Ramos (cell line): Measurements from ENCODE around the gene RAB11FIP3.

Experiments used
- in situ Hi-C: fragments of 300-500 bp; cut with MboI; formaldehyde crosslinking; loops from one replicate; pipeline ENCODE4 v1.14.3; 2022; ENCODE audit warnings: low sequenced_read_pairs; ENCODE audit not compliant: unreplicated experiment

RAB11FIP3 gene

GRCh38 chr16:546909-547770 is 121.7 kb downstream of the RAB11FIP3 start:
- in situ Hi-C loops: no loop called here

DNA sequence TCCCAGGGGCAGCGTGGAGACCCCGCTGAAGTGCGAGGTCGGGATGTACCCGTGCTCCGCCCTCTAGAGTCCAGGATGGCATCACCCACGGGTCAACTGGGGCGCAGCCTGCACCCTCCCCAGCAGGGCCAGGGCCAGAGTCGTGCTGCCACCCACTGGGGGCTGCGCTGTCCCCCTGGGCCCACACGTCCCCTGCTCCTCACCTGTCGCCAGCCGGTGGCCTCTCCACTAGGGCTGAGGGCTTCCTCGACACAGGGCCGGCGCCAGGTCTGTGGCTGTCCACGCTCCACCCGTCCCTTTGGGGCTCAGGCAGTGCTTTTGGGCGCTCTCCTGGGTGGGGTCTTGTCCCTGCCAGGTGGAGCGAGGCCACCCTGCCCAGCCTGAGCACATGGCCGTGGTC is 123.1 kb downstream of the RAB11FIP3 start:
- in situ Hi-C loops: no loop called here

- in situ Hi-C loops: no loop called here
Measured at GRCh38 chr16:549544-550263, 124.3 kb downstream of the RAB11FIP3 start.

DNA sequence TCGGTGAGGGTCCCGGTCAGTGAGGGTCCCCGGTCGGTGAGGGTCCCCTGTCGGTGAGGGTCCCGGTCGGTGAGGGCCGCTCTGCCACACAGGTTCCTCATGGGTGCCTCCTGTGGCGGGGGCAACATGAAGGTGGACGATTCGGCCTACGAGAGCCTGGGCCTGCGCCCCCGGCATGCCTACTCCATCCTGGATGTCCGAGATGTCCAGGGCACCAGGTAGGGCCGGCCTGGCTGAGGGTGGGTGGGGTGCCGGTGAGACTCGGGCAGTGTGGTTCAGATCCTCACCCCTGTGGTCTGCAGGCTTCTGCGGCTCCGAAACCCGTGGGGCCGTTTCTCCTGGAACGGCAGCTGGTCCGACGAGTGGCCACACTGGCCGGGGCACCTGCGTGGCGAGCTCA is 125.8 kb downstream of the RAB11FIP3 start:
- in situ Hi-C loops: no loop called here

DNA sequence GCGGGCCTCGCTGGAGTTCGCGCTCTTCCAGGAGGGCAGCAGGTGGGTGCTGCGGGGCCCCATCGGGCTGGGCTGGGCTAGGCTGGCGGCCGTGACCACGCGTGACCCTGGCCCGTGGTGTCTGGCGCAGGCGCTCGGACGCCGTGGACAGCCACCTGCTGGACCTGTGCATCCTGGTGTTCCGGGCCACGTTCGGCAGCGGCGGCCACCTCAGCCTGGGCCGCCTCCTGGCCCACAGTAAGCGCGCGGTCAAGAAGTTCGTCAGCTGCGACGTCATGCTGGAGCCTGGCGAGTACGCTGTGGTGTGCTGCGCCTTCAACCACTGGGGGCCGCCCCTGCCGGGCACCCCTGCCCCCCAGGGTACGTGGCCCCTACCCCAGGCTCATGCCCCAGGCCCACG is 126.7 kb downstream of the RAB11FIP3 start:
- in situ Hi-C loops: no loop called here

GRCh38 chr16:553601-554296 is 128.3 kb downstream of the RAB11FIP3 start:
- in situ Hi-C loops: no loop called here

DNA sequence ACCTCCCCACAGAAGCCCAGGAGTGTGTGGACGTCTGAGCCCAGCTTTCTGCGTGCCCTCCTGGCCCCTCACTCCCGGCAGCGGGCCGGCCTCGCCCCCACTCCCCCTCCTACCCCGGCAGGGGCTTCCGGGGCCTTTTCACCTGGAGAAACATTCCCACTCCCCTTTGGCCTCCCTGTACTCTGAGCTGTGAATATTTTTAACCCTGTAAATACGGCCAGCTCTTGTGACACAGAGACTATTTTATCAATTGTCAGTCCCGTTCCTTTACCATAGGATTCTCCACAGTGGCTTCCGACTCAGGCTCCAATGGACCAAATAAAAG is 128.8 kb downstream of the RAB11FIP3 start:
- in situ Hi-C loops: no loop called here

DNA sequence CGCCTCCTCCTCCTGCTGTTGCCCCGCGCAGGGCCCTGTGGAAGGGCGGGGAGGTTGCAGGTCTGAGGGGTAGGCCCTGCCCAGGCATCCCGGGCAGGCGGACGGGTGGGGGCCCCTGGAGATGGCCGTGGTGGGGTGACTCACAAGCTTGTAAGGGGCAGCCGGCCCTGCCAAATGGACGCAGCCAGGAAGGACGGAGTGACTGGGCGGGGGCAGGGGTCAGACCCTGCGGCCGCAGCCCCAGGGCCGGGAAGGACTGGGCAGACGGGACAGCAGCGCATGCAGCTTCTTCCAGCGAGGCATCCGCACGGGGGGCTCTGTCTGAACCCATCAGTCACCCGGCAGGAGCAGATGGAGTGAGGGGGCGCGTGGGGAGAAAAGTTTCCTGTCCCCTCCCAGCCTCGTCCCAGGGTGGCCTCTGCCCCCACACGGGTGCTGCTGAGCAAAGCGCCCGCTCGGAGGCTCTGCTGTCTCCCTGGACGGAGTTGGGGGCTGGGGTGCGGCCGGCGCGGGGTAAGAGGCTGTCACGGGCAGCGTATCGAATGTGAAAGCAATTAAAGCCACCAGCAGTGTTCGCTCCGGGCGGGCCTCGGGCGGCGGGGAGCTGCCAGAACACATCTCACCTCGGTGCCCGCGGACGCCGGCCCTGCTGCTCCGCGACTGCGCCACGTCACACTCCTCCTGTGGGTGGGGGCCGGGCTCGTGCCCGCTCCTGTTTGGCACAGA is 129.4 kb downstream of the RAB11FIP3 start:
- in situ Hi-C loops: no loop called here

DNA sequence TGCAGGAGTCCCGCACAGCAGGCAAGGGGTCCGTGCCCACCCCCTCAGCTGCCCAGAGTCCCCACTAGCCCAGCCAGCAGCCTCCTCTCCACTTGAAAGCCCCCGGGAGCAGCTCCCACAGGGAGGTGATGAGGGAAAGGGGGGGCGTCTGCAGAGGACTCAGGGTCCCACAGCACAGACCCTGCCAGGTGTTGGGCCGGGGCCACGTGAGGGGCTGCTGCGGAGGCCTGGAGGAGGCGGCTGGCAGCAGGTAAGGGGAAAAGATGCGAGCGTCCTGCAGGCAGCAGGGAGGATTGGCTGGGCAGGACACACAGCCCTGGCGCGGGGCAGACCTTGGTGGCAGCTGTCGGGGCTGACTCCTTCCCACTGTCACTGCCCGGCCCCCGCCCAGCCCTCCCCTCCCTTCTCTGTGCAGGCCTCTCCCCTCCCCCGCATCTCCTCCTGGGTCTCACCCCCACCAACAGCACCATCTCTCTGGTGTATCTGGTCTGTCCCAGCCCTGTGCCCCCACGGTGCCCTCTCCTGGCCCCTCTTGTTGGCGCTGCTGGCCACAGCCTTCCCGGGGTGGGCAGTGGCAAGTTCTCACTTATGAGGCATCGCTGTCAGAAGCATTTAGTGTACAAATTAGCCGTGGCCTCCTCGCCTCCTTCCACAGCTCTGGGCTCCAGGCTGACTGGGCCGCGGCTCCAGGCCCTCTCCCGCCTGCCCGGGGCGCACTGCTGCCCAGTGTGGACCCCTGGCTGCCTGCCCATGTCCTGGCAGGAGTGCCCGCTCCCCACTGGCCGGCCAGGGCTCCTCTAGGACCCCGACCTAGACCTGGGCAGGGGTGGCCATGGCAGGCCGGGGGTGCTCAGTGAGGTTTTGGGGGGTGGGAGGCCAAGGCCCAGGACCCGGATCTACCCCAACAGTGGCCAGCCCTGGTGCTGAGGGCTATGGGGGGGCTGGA is 130.4 kb downstream of the RAB11FIP3 start:
- in situ Hi-C loops: no loop called here

GRCh38 chr16:556474-557173 is 131.2 kb downstream of the RAB11FIP3 start:
- in situ Hi-C loops: no loop called here

- in situ Hi-C loops: no loop called here
Measured at GRCh38 chr16:557463-558297, 132.2 kb downstream of the RAB11FIP3 start.

DNA sequence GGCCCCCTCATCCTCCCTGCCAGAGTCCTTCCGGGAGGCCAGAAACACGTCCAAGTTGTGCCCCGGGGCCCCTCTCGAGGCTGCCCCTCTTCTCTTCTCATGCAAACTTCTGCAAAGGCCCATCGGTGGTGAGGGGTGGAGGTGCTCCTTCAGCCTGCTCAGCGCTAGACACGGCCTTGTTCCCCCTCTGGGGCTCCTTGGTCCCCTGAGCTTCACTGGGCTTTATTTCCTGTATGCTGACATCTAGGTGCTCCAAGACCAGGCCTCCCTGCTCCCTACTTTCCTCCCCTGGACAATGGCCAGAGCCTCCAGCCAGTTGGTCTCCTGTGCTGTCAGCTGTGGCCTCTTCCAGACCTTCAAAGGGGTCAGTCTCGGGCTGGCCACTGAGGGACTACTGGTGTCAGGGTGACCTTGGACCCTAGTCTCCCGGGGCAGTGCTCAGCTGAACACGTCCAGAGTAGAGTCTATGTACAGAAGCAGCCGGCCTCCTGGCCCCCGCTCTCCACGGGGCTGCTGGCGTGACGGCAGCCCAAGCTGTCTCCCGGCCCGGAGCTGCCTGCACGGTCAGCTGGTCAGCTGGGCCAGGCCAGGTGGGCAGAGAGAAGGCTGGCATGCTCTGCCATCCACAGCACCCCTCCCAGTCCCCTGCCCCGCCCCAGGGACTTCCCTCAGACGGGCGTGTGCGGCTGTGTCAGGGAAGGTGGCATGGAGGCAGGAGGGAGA is 133.0 kb downstream of the RAB11FIP3 start:
- in situ Hi-C loops: no loop called here

DNA sequence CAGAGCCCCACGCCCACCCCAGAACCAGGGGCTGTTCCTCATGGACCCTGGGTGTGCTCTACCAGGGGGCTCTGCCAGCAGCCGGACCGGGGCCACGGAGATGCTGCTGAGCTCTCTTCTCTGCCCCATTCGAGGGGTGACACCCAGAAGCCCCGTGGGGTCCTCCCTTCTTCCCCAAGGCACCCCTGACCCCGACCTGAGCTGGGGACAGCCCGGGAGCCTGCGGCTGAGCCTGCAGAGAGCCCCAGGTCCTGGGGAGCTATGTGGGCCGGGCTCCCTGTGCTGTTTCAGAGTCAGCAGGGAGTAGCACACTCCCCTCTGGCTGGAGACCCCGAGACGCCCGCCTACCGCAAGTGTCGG is 133.6 kb downstream of the RAB11FIP3 start:
- in situ Hi-C loops: no loop called here

DNA sequence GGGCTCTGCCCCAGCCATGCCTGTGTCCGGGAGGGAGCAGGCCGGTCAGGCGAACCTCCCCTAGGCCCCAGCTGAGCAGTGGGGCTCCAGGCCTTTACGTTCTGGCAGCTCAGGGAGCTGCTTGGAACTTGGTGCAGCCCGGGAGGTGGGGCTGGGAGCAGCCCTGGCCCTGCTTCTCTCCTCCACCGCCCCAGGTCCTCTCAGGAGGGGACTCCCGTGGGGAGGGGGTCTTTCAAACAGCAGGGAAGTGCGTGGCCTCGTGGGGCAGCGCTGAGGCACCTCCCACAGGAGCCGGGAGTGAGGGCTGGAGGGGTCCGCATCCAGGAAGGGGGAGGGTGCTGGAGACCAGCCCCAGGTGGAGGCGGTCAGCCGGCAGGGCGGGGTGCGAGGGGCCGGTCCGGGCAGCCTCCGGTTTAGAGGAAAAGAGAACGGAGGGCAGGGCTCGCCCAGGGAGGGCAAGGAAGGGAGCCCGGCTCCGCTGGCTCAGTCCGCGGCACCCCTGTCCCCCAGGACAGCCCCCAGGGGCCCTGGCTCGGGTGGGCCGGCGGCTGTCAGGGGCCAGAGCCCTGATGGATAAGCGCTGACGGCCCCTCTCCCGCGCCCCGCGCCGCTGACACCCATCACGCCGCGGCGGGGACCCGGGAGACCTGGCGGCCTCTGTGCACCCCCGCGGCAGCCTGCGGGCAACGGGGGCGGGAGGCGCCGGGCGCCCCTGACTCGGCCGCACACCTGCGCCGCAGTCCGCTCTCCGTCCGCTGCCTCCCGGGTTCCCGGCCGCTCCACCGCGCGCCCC is 134.2 kb downstream of the RAB11FIP3 start:
- in situ Hi-C loops: no loop called here

DNA sequence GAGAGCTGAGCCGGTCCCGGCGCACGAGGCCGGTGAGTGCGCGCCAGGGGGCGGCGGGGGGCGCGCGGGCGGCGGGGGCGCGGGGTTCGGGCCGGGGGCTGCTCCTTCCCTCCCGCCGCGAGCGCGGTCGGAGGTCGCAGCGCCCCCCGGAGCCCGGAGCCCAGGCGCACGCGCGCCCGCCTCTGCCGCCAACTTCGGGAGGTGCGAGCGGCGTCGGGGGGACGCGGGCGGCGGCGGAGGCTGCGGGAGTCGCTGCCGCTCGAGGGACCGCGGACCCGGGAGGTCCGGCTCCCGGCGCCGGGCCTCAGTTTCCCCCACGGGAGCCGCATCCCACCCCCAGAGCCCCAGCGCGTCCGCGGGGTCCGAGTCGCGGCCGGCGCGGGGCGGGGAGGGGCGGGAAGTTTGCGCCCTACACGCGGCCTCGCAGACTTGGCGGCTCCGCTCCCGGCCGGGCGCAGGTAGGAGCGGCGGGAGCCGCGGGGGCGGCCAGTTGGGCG is 134.8 kb downstream of the RAB11FIP3 start, which contains the start of gene PRR35:
PRR35 (plus strand) TSS at position 191 of the 497 bp plus-strand sequence. CDS start 2,901 bp downstream, outside the sequence.
- in situ Hi-C loops: no loop called here

DNA sequence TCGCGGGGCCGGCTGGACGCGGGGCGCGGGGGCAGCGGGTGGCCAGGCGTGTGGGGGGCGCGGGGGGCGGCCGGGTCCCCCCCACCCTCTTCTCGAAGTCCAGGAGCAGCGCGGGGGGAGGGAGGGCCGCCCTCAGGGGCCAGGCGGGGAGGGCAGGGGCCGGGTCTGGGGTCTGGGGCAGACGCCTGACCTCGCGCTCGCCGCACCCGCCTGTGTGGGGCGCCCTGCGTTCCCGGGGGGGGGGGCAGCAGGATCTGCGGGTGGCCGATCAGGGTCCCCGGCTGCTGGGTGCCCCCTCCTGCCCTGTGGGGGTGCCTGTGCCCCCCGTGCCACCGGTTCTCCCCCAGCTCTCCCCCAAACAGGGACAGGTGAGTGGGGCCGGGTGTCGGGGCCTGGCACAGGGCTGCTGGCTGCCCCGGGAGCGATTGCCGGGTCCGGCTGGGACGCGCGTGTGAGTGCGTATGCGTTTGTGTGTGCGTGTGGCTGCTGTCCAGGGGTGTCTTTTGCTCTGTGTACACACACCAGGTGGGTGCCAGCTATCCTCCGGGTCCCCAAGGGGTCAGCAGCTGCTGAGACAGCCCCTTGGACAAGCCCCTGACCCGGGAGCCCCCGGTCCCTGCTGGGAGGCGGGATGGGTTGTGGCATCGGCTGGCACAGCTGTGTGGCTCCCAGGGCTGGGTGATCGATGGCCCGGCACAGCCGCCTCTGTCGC is 135.4 kb downstream of the RAB11FIP3 start:
- in situ Hi-C loops: no loop called here
